HFF-Myc (cell line): ENCODE measurements around the gene TRIM15.

Experiments
- DNase-seq: peaks from one replicate; pipeline ENCODE4 v3.0.0-alpha.2; 2011; ENCODE audit warnings: low read depth; ENCODE audit errors: extremely low read depth
- H3K4me3 ChIP-seq: replicated peaks from 2 replicates; pipeline ENCODE4 v1.5.1; 2011; ENCODE audit warnings: low read depth, mild to moderate bottlenecking, control low read depth, low read length
- TF ChIP-seq, protein P1 (sequence below): IDR thresholded peaks from 2 replicates; pipeline ENCODE4 v1.5.1; 2012; ENCODE audit warnings: mild to moderate bottlenecking, low read depth, low read length, control low read depth; ENCODE audit errors: missing control alignments

TRIM15 gene

GRCh38 chr6:30147096-30147495 lies 16.2 kb upstream of the TRIM15 start:
- no peak overlapping the region for H3K4me3 ChIP-seq
- DNase-seq, result no peak
- TF ChIP-seq, protein P1, sequence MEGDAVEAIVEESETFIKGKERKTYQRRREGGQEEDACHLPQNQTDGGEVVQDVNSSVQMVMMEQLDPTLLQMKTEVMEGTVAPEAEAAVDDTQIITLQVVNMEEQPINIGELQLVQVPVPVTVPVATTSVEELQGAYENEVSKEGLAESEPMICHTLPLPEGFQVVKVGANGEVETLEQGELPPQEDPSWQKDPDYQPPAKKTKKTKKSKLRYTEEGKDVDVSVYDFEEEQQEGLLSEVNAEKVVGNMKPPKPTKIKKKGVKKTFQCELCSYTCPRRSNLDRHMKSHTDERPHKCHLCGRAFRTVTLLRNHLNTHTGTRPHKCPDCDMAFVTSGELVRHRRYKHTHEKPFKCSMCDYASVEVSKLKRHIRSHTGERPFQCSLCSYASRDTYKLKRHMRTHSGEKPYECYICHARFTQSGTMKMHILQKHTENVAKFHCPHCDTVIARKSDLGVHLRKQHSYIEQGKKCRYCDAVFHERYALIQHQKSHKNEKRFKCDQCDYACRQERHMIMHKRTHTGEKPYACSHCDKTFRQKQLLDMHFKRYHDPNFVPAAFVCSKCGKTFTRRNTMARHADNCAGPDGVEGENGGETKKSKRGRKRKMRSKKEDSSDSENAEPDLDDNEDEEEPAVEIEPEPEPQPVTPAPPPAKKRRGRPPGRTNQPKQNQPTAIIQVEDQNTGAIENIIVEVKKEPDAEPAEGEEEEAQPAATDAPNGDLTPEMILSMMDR, result no peak

DNA sequence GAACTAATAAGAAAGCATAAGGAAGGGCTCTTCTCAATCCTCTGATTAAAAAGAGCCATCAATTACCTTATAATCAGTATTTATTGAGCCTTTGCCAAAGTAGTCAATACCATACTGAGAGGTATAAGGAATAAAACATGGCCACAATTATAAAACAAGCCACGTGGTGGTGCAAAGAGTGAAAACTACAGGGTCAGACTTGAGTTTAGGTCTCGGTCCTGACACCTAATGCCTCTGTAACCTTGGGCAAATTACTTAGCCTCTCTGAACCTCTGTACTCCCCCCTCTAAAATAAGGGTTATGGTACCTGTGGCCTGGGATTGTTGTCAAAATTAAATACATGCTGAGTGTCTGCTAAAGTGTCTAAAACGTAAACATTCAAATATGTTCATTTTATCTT lies 14.1 kb upstream of the TRIM15 start:
- no peak for DNase-seq
- TF ChIP-seq, protein P1, result no peak
- H3K4me3 ChIP-seq, result no peak overlapping the region

DNA sequence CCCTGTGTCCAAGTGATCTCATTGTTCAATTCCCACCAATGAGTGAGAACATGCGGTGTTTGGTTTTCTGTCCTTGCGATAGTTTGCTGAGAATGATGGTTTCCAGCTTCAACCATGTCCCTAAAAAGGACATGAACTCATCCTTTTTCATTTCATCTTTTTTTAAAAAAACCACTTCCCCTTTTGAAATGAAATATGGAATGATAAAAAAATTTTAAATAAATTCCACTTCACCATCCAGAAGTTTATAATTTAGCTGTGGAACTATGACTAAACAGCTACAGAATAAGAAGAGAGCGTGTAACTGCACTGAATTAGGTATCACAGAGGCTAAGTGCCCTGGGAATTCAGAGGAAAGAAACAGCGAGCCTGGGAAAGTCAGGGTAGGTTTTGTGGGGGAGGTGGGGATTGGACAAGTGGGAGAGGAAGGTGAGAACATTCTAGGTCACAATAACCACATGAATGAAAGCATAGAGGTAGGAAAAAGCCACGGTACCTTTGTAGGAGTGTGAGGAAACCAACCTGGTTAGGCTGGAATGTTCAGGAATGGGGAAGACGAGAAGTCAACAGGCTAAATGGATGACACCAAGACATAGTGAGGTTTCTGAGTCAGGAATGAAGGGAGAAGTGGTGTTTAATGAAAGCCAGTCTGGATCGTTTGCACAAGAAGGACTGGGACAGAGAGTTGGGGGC lies 13.3 kb upstream of the TRIM15 start:
- H3K4me3 ChIP-seq, result no peak overlapping the region
- TF ChIP-seq, protein P1, result no peak
- DNase-seq, result no peak

DNA sequence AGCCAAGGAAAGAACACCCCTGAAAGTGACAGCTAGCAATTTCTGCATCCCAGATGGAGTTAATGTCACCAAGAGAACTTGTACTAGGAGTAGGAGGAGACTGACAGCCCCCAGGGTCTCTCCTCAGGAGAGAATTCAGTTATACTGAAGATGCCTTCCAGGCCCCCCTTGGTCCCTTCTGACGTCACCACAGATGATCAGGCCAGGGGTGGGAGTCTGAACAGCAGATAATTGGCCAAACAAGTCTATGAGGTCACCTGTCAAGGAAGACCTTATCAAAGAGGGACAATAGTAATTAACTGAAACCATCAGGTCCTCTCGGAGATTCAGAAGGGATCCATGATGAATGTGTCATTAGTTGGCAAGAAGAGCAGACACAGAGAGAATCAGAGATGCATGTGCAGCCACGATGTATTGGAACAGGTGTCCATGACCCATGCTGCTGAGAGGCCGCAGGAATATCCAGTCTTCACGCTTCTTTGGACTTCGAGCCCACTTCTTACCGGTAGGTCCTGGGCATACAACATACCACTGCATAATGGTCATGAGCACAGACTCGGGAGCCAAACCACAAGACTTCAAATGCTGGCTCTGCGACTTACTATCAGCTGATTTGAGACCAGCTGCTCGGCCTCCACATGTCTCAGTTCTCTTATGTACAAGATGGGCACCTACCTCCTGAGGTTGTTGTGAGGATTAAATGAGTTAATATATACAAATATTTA lies 12.5 kb upstream of the TRIM15 start:
- TF ChIP-seq, protein P1, result no peak
- no peak overlapping the region for H3K4me3 ChIP-seq
- no peak for DNase-seq

DNA sequence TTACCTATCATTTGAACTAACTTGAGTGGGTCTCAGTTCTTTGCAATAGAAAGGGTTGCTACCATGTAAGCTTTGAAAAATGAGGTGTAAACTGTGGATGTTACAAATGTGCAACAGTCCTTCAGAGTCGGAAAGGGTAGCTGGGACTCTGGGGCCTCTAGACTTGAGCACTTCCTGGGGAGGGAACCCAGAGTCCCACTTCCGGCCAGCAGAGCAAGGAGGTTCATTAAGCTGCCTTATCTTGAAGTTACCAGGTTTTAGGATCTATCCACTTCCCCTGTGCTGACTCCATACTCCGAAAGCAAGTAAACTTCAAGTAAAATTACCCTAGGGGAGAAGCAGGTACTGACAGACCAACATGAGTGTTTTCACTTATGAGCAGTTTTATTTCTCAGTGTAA lies 11.8 kb upstream of the TRIM15 start:
- TF ChIP-seq, protein P1, result no peak
- no peak overlapping the region for H3K4me3 ChIP-seq
- DNase-seq, result no peak

DNA sequence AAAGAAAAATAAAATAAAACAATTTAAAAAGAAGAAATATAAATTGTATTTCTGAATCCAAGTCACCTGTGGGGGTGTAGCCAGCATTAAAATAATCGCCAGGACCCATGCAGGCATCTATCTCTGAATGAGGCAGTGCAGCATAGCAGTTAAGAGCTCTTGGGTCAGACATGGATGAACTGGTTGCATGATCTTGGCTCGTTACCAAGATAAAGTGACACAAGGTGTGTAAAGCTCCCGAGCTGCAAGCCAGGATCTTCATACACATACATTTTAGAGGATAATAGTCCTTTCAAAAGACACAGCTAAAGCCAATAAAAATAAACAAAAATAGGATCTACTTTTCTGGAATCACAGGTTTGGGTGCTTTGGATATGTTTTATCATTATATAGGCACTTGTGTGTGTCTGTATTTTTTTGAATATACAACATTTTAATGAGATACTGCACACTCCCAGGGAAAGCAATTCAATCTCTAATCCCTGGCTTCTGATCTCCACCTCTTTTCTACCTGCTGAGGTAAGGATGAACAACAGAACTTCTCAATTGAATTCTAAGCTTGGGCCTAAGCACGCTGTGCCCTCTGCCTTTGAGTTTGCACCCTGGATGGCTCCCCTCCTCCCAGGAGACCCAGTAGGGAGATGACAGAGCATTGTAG lies 11.2 kb upstream of the TRIM15 start:
- H3K4me3 ChIP-seq, result no peak overlapping the region
- TF ChIP-seq, protein P1, result no peak
- no peak for DNase-seq
